Neuronal stem cell (in vitro differentiated cells): Measurements from ENCODE around the gene MLKL.
A peak's percentile ranks its signal among the peaks of the same experiment; 100 is the strongest.

ENCODE experiments used
- DNase-seq: peaks from one replicate; pipeline ENCODE4 v3.0.0-alpha.2; 2013; ENCODE audit warnings: low spot score
- H2AFZ ChIP-seq: one replicate; pipeline ENCODE4 v1.6.1; 2013; ENCODE audit warnings: mild to moderate bottlenecking, low read length, inconsistent platforms
- H2AK5ac ChIP-seq: 2 replicates; pipeline ENCODE4 v1.6.1; 2013; ENCODE audit warnings: low read depth, mild to moderate bottlenecking, inconsistent platforms, low read length, moderate library complexity, mixed read lengths
- H2BK120ac ChIP-seq: 2 replicates; pipeline ENCODE4 v1.6.1; 2013; ENCODE audit warnings: low read depth, mild to moderate bottlenecking, inconsistent platforms, low read length, moderate library complexity, mixed read lengths
- H2BK12ac ChIP-seq: one replicate; pipeline ENCODE4 v1.6.1; 2013; ENCODE audit warnings: low read length, inconsistent platforms
- H2BK15ac ChIP-seq: 2 replicates; pipeline ENCODE4 v1.6.1; 2013; ENCODE audit warnings: mild to moderate bottlenecking, low read length, inconsistent platforms, mixed read lengths
- H2BK5ac ChIP-seq: one replicate; pipeline ENCODE4 v1.6.1; 2013; ENCODE audit warnings: inconsistent platforms, mild to moderate bottlenecking, low read length, moderate library complexity
- H3K14ac ChIP-seq: one replicate; pipeline ENCODE4 v1.6.1; 2013; ENCODE audit warnings: low read length, inconsistent platforms
- H3K18ac ChIP-seq: 2 replicates; pipeline ENCODE4 v1.6.1; 2013; ENCODE audit warnings: low read length, inconsistent platforms
- H3K23ac ChIP-seq: 2 replicates; pipeline ENCODE4 v1.6.1; 2013; ENCODE audit warnings: low read depth, mild to moderate bottlenecking, mixed read lengths, low read length, inconsistent platforms; ENCODE audit not compliant: poor library complexity
- H3K27ac ChIP-seq: replicated peaks from 3 replicates; pipeline ENCODE4 v1.5.1; 2013; ENCODE audit warnings: low read length, inconsistent platforms
- H3K27me3 ChIP-seq, 3 experiments: 2 replicates each; pipeline ENCODE4 v1.6.1; 2013; ENCODE audit warnings: low read length in 3 of 3, mild to moderate bottlenecking in 2 of 3, inconsistent platforms in 1 of 3, low read depth in 1 of 3, mixed read lengths in 1 of 3, moderate library complexity in 1 of 3; ENCODE audit not compliant: control insufficient read depth in 3 of 3, insufficient read depth in 3 of 3
- H3K36me3 ChIP-seq, 2 donors: replicated peaks in 1 of 2; 2 replicates each; pipeline ENCODE4 v1.6.1; 2013; ENCODE audit warnings: low read length in 2 of 2; ENCODE audit not compliant: control insufficient read depth in 2 of 2, insufficient read depth in 2 of 2
- H3K4ac ChIP-seq: 2 replicates; pipeline ENCODE4 v1.6.1; 2013; ENCODE audit warnings: inconsistent platforms, mild to moderate bottlenecking, low read length, moderate library complexity
- H3K4me1 ChIP-seq, 2 donors: 1 replicate in 1 of 2; 2 replicates in 1 of 2; pipeline ENCODE4 v1.6.1; 2013; ENCODE audit warnings: low read length in 2 of 2, low read depth in 1 of 2; ENCODE audit not compliant: control insufficient read depth in 2 of 2, insufficient read depth in 1 of 2
- H3K4me2 ChIP-seq: one replicate; pipeline ENCODE4 v1.6.1; 2013; ENCODE audit warnings: mild to moderate bottlenecking, low read length, inconsistent platforms; ENCODE audit not compliant: insufficient read depth, poor library complexity, severe bottlenecking
- H3K4me3 ChIP-seq, 2 donors: 2 replicates each; pipeline ENCODE4 v1.5.1; 2013; ENCODE audit warnings: low read length in 2 of 2, mild to moderate bottlenecking in 2 of 2, inconsistent platforms in 1 of 2, moderate library complexity in 1 of 2
- H3K79me1 ChIP-seq: one replicate; pipeline ENCODE4 v1.6.1; 2013; ENCODE audit warnings: low read depth, mild to moderate bottlenecking, inconsistent platforms, low read length, moderate library complexity
- H3K9ac ChIP-seq: one replicate; pipeline ENCODE4 v1.6.1; 2013; ENCODE audit warnings: mild to moderate bottlenecking, low read depth, low read length, inconsistent platforms; ENCODE audit not compliant: poor library complexity
- H3K9me3 ChIP-seq, 2 donors: replicated peaks in 1 of 2; 2 replicates each; pipeline versions ENCODE3 to v1.6.1; 2013; ENCODE audit warnings: low read length in 2 of 2, mild to moderate bottlenecking in 2 of 2, inconsistent platforms in 1 of 2, low read depth in 1 of 2, mixed read lengths in 1 of 2, moderate library complexity in 1 of 2; ENCODE audit not compliant: control insufficient read depth in 2 of 2, insufficient read depth in 1 of 2
- H4K8ac ChIP-seq: one replicate; pipeline ENCODE4 v1.6.1; 2013; ENCODE audit warnings: low read depth, mild to moderate bottlenecking, inconsistent platforms, low read length, moderate library complexity
- H4K91ac ChIP-seq: one replicate; pipeline ENCODE4 v1.6.1; 2013; ENCODE audit warnings: low read length, low read depth, mild to moderate bottlenecking, inconsistent platforms; ENCODE audit not compliant: poor library complexity
- WGBS, 2 donors: extraction: QIAGEN DNeasy Blood & Tissue Kit; methylation state at CpG; one replicate each; pipeline ENCODE4 v1.1.7; 2013; ENCODE audit warnings: missing lambda C conversion rate in 2 of 2, mixed read lengths in 1 of 2; ENCODE audit not compliant: insufficient read length in 2 of 2, insufficient replicate concordance in 1 of 2; ENCODE audit errors: extremely low coverage in 2 of 2; 5-methylcytosine and 5-hydroxymethylcytosine counted together

Gene MLKL

GRCh38 chr16:74713876-74714275 is 13.2 kb upstream of the MLKL start:
- Histone ChIP-seq H4K8ac (no peak overlapping the region), H4K91ac (no peak overlapping the region), H2BK12ac (no peak overlapping the region), H2BK5ac (no peak overlapping the region), H3K79me1 (no peaks in the 10 kb centered on the region), H3K4me3 (no peak overlapping the region), H3K27me3 (peaks cover 0 to 17% (median 0%) of the 10 kb centered on the region in 3 experiments), H2AK5ac (peak overlapping the region; percentile 15), H2BK120ac (peak overlapping the region; percentile 28), H3K18ac (peak overlapping the region; percentile 19), H3K36me3 (no peaks in the 10 kb centered on the region), H3K14ac (peak overlapping the region; percentile 17), H3K4ac (peak overlapping the region; percentile 17), H3K27ac (no peak overlapping the region), H2BK15ac (peak overlapping the region; percentile 94), H2AFZ (no peak overlapping the region), H3K9me3 (no peaks in the 10 kb centered on the region), H3K4me1 (no peaks in the 10 kb centered on the region), H3K23ac (no peak overlapping the region), H3K4me2 (no peak overlapping the region), H3K9ac (peak overlapping the region; percentile 12)
- no CpG with 5 or more reads among the region's 10 CpGs for WGBS, 2 donors
- DNase-seq = no peak

GRCh38 chr16:74713325-74713724 is 12.7 kb upstream of the MLKL start:
- DNase-seq = no peak
- H3K9ac ChIP-seq = no peak overlapping the region

GRCh38 chr16:74711938-74712337 is 11.3 kb upstream of the MLKL start:
- no peak overlapping the region for H2BK12ac ChIP-seq
- no peak overlapping the region for H2BK120ac ChIP-seq
- no peak overlapping the region for H4K91ac ChIP-seq
- peak overlapping the region; percentile 27 for H3K23ac ChIP-seq
- no peak overlapping the region for H3K4me2 ChIP-seq
- no peak overlapping the region for H4K8ac ChIP-seq
- H3K18ac ChIP-seq = peak overlapping the region; percentile 59
- no peak overlapping the region for H2AFZ ChIP-seq
- H3K14ac ChIP-seq = no peak overlapping the region
- H3K9me3 ChIP-seq = no peaks in the 10 kb centered on the region
- H2BK15ac ChIP-seq = peak overlapping the region; percentile 39
- no CpG with 5 or more reads among the region's 12 CpGs for WGBS, 2 donors
- H2AK5ac ChIP-seq = no peak overlapping the region
- no peak overlapping the region for H3K9ac ChIP-seq
- H3K4me3 ChIP-seq = no peak overlapping the region
- no peak overlapping the region for H3K4ac ChIP-seq
- no peaks in the 10 kb centered on the region for H3K36me3 ChIP-seq
- H3K79me1 ChIP-seq = no peaks in the 10 kb centered on the region
- H2BK5ac ChIP-seq = no peak overlapping the region
- no peak overlapping the region for H3K27ac ChIP-seq
- peaks cover 0 to 25% (median 0%) of the 10 kb centered on the region in 3 experiments for H3K27me3 ChIP-seq
- no peaks in the 10 kb centered on the region for H3K4me1 ChIP-seq
- no peak for DNase-seq

More at GRCh38 chr16:74713325-74713724, 12.7 kb upstream of the MLKL start:
- Histone ChIP-seq H3K36me3 (no peaks in the 10 kb centered on the region), H2BK120ac (no peak overlapping the region), H3K79me1 (no peaks in the 10 kb centered on the region), H3K4me3 (no peak overlapping the region), H3K27me3 (peaks cover 0 to 20% (median 0%) of the 10 kb centered on the region in 3 experiments), H4K91ac (no peak overlapping the region), H3K4me2 (no peak overlapping the region), H3K27ac (no peak overlapping the region), H3K9me3 (no peaks in the 10 kb centered on the region), H3K14ac (no peak overlapping the region), H2AK5ac (no peak overlapping the region), H2BK5ac (no peak overlapping the region), H3K4ac (no peak overlapping the region), H4K8ac (no peak overlapping the region), H2BK12ac (no peak overlapping the region), H2AFZ (no peak overlapping the region), H3K23ac (no peak overlapping the region), H3K18ac (peak overlapping the region; percentile 77), H2BK15ac (no peak overlapping the region), H3K4me1 (no peaks in the 10 kb centered on the region)
- WGBS, 2 donors = no CpG with 5 or more reads among the region's 10 CpGs

- Histone ChIP-seq H2BK5ac (no peak overlapping the region), H3K4me2 (no peak overlapping the region), H3K23ac (no peak overlapping the region), H3K27me3 (peaks cover 0 to 25% (median 0%) of the 10 kb centered on the region in 3 experiments), H2BK120ac (no peak overlapping the region), H2BK12ac (no peak overlapping the region), H3K14ac (no peak overlapping the region), H2AFZ (no peak overlapping the region), H3K18ac (no peak overlapping the region), H4K91ac (no peak overlapping the region), H3K79me1 (no peaks in the 10 kb centered on the region), H3K27ac (no peak overlapping the region), H4K8ac (no peak overlapping the region), H3K9me3 (no peaks in the 10 kb centered on the region), H3K36me3 (no peaks in the 10 kb centered on the region), H2BK15ac (no peak overlapping the region), H2AK5ac (no peak overlapping the region), H3K4me1 (no peaks in the 10 kb centered on the region), H3K9ac (no peak overlapping the region), H3K4ac (no peak overlapping the region), H3K4me3 (no peak overlapping the region)
- DNase-seq = no peak
- no CpG with 5 or more reads among the region's 8 CpGs for WGBS, 2 donors
These were observed 9.7 kb upstream of the MLKL start for GRCh38 chr16:74710401-74710800.
